ENCODE results near the gene SORT1.
"Not testable (repeated sequence)": the region's sequence is repeated elsewhere in the genome, so short reads cannot be mapped to it uniquely, and the experiment has no call there.

The SORT1 gene

DNA sequence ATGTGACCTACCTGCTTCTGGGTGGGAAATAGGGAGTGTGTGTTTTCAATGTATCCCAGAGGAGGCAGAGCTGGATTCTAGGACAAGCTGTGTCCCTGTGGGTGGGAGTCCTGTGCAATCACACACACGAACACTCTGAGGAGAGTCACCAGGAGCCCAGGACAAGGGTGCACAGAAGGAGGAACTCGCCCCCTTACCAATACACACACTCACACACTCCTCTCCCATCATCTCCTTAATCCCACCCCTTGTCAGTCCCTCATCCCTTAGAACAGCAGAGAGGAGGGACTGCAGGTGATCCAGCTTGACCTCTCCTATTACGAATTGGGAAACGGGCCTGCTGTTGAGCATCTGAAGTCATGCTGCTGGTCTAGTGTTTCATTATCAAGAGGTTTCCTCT is 82.4 kb downstream of the SORT1 start:
- TF ChIP-seq ZNF274 (IDR thresholded peaks at IDR 0.05; ENCODE audit: low read depth, low read length), result no peak
- no peak overlapping the region for H3K4me3 ChIP-seq (ENCODE audit: low read length)

DNA sequence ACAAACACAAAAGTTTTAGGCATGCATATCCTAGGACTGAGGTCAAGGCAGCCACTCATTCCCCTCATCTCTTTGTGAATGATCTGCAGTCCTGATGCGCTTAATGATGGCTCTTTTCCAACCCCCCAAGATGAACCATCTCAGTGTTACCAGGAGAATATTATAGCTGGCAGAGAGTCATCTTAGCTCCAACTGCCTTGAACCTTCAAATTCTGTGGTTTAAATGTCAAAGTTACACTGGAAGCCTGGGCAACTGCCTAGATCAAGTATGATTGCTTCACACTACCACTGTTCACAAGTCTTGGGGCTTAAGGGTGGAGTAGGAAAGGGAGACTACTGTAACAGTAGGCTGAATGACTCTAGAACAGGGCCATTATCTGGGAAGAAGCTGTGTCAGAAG is 82.9 kb downstream of the SORT1 start:
- TF ChIP-seq ZNF274 (IDR thresholded peaks at IDR 0.05; ENCODE audit: low read depth, low read length), result no peak
- no peak overlapping the region for H3K4me3 ChIP-seq (ENCODE audit: low read length)

- TF ChIP-seq ZNF274 (IDR thresholded peaks at IDR 0.05; ENCODE audit: low read depth, low read length), result no peak
Measured at GRCh38 chr1:109312978-109313775, 84.5 kb downstream of the SORT1 start.

GRCh38 chr1:109312246-109312645 is 85.5 kb downstream of the SORT1 start:
- TF ChIP-seq ZNF274 (IDR thresholded peaks at IDR 0.05; ENCODE audit: low read depth, low read length), result no peak
- no peak overlapping the region for H3K4me3 ChIP-seq (ENCODE audit: low read length)

More at GRCh38 chr1:109312978-109313775, 84.5 kb downstream of the SORT1 start:
- H3K4me3 ChIP-seq (ENCODE audit: low read length), result no peak overlapping the region

DNA sequence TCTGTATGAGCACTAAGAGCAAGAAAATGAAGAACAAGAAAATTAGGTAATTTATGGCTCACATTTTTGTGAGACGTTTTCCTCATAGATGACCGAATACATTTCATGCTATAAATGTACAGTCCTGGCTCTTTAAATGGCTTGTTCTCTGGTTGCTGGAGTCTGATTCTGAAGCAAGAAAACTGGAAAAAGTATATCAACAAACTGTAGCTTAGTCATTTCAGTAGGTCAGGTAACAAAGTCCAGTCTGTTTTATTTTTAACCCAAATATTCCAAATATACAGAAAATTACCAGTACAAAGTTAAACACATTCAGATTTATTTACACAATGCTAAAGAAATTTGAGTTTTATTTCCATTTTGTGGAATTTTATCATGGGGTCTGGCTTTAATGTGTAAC is 88.4 kb downstream of the SORT1 start:
- no peak for TF ChIP-seq ZNF274 (IDR thresholded peaks at IDR 0.05; ENCODE audit: low read depth, low read length)
- no peak overlapping the region for H3K4me3 ChIP-seq (ENCODE audit: low read length)

DNA sequence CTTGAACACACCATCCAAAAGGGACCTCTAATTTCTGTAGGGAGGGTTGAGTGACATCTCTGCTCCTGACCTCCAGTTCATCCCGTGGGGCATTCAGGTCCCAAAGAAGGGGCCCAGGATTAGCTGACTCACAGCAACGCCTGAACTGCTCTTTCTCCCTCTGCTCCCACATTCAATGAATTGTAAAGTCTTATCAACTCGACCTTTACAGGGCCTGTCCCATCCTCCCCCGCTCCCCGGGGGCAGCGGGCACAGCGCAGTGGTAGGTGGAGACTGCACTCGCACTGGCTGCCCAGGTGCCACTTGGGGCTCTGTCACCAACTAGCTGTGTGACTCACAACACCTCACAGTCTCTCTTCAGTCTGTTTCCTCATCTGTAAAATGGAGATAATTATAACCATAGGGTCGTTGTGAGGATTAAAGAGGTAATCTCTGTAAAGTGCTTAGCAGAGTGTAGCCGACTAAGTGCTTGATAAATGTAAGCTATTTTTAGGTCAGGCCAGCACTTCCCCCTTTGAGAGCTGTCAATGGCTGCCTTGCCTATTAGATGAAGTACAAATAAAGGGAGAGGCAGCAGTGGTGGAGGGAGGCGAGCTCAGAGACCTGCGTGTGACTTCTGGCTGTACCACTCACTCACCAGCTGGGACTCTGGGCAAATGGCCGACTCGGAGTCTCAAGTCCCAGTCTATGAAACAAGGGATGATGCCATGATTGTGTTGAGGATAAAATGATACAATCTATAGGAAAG is 90.3 kb downstream of the SORT1 start:
- no peak for TF ChIP-seq ZNF274 (IDR thresholded peaks at IDR 0.05; ENCODE audit: low read depth, low read length)
- no peak overlapping the region for H3K4me3 ChIP-seq (ENCODE audit: low read length)

- no peak for TF ChIP-seq ZNF274 (IDR thresholded peaks at IDR 0.05; ENCODE audit: low read depth, low read length)
- H3K4me3 ChIP-seq (ENCODE audit: low read length), result no peak within 1 kb of the TSS
Measured at GRCh38 chr1:109306832-109307273, 90.9 kb downstream of the SORT1 start, which contains the start of gene MYBPHL. Gene MYBPHL, minus strand, starts transcription at chr1:109307011. Its CDS starts 20 bp downstream, at chr1:109306991.

GRCh38 chr1:109305991-109306390 is 91.7 kb downstream of the SORT1 start:
- H3K4me3 ChIP-seq (ENCODE audit: low read length), result not testable (repeated sequence)

DNA sequence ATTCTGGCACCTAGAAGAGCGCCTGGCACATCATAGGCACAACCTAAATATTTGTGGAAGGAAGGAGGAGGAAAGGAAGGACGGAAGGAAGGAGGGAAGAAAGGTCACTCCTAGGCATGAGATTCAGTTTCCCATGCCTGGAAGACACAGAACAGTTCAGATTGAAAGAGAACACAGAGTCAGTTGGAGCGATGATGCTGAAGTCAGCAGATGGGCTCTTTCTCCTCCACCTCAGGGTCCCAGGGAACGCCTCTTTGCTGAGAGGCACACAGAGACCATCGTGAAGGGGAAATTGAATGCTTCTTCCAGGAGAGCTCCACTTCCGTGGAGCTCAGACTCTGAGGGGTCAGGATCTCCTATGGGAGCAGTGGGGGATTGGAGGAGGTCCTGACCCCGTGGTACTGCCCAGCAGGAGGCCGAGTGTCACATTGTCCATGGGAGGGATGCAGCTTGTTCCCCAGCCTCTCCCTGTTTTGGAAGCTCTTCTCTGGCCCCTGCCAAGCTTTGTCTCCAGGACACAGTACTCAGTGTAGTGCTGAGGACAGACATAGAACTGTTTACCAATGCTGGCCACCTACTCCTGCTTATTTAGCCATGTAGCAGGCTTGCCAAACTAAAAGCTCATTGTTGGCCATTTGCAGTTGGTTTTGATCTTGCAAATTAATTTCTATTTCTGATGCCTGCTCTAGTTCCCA is 93.3 kb downstream of the SORT1 start:
- H3K4me3 ChIP-seq (ENCODE audit: low read length), result no peak overlapping the region
- TF ChIP-seq ZNF274 (IDR thresholded peaks at IDR 0.05; ENCODE audit: low read depth, low read length), result no peak

- no peak overlapping the region for H3K4me3 ChIP-seq (ENCODE audit: low read length)
- no peak for TF ChIP-seq ZNF274 (IDR thresholded peaks at IDR 0.05; ENCODE audit: low read depth, low read length)
Measured at GRCh38 chr1:109301874-109302273, 95.8 kb downstream of the SORT1 start.

DNA sequence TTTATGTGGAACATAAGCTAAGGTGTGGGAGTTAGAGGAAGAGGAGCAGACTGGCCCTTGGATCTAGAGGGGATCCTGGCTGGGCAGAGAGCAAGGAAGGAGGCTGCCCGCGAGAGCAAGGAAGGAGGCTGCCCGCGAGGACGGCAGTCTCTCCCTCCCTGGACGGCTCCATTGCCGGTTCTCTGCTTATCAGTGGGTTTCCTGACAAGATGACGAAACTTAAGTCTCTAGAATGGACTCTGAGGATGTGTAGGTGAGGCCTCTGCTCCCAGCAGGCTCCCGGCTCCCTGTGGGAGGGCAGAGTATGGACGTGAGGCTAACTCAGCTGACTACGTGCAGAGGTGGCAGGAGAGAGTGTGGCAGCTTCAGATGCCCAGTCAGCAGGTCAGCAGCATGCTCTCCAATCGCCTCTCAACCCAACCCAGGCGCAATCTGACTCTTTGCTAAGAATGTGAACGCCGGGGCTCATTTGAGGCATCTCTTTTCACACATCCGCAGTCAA is 97.0 kb downstream of the SORT1 start:
- H3K4me3 ChIP-seq (ENCODE audit: low read length), result no peak overlapping the region
- no peak for TF ChIP-seq ZNF274 (IDR thresholded peaks at IDR 0.05; ENCODE audit: low read depth, low read length)

DNA sequence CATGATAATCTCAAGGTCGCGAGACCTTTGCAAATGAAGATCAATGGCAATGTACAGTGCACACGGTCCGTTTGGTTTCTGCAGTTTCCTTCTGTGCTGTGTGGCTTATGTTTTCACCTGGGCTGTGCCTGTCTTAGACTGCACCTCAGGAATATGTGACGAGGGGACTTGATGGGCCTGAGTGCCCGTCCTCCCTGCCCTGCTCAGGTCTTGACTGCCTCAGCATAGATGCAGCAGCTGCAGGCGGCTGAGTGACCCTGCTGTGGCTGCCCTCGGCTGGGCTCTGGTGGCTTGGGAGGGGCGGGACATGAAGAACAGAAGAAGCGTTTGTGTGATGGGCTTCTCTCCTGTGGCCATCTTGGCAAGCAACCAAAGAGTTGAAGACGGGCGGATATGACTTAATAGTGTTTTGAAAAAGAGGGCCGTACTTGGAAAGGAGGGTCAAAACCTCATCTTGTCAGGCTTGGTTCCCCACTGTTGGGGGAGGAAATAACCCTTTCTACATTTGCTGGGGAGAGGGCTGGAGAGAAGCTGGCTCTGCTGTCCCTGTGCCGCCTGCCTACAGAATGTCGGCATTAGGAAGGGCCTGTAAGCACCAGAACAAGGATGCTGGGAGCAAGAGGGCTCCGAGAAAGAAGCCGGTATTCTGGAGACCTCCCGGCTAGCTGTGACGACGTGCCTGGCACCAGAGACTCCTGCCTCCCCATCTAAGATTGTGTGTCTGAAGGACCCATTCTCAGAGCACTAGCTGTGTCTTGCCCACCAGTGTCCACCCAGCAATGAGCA is 98.0 kb downstream of the SORT1 start:
- H3K4me3 ChIP-seq (ENCODE audit: low read length), result no peak overlapping the region
- no peak for TF ChIP-seq ZNF274 (IDR thresholded peaks at IDR 0.05; ENCODE audit: low read depth, low read length)

DNA sequence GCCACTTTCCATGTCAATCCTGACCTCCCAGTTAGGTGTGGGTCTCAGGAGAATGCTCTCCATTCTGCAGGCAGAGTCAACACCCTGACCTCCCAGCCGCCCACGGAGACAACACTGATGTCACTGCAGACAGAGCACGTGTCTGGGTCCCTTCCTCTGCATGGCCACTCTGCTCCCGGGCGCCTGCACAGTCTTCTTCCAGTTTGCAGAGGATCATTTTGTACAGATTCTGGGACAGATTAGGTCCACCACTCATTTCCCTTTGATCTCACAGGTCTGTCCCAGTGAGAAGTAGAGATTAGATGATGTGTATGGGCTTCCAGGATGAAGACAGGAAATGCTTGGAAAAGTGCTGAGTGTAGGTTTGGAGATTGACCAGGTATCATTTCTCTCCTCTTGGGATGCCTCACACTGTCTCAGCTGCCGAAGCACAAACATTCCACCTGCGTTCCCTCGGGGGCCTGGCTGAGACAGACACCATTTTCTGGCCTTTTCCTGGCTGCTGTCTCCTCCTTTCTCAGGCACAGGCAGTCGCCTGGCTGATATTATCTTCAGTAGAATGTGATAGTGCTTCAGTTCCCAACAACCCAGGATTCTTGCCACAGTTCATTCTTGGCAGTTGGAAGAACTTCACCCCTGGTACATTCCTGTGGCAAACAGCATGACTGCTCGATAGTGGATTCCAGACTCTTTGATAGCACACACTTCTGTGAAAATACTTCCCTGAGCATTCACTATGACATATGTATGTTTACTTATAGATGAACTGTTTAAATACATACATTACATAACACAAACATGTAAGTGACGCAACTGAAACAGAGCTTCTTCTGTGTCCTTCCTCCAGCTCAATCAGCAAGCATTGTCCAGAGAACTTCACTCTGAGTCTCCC is 98.8 kb downstream of the SORT1 start:
- no peak overlapping the region for H3K4me3 ChIP-seq (ENCODE audit: low read length)
- no peak for TF ChIP-seq ZNF274 (IDR thresholded peaks at IDR 0.05; ENCODE audit: low read depth, low read length)
